Activated CD4-positive, alpha-beta T cell treated with anti-CD3 and anti-CD28 coated beads, Interleukin-2, Interleukin-6, amounts not matched to agents 100 ng/mL and 50 ng/mL, durations not matched to agents 16 hours and 8 hours (primary cell): Measurements from ENCODE around the gene VPS33B.
A peak's percentile ranks its signal among the peaks of the same experiment; 100 is the strongest.
"Not testable (repeated sequence)": the region's sequence is repeated elsewhere in the genome, so short reads cannot be mapped to it uniquely, and the experiment has no call there.

Source experiments
- DNase-seq: peaks from one replicate; pipeline ENCODE4 v3.0.0-alpha.2; 2020

Gene VPS33B

DNA sequence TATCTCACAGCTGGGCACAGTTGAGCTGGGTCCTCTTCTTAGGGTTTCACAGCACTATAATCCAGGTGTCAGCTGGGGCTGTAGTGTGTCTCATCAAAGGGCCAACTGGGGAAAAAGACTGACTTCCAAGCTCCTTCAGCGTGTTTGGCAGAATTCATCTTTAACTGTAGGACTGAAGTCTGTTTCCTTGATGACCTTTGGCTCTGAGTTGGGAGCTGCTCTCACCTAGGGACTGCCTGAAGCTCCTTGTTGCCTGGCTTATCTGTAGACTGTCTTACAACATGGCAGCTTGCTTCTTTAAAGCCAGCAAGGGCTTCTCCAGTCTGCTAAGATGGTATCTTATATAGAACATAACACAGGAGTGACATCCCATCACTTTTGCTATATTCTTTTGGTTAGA, 5.3 kb upstream of the VPS33B start:
- DNase-seq = no peak

DNA sequence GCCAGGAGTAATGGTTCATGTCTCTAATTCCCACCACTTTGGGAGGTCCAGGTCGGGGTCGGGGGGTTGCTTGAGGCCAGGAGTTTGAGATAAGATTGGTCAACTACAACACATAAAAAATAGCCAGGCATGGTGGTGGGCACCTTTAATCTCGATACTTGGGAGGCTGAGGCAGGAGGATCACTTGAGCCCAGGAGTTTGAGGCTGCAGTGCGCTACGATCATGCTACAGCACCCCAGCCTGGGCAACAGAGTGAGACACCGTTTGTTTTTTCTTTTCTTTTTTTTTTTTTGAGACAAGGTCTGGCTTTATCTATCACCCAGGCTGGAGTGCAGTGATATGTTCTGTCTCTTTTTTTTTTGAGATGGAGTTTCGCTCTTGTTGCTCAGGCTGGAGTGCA, 1.3 kb upstream of the VPS33B start:
- DNase-seq = no peak

DNA sequence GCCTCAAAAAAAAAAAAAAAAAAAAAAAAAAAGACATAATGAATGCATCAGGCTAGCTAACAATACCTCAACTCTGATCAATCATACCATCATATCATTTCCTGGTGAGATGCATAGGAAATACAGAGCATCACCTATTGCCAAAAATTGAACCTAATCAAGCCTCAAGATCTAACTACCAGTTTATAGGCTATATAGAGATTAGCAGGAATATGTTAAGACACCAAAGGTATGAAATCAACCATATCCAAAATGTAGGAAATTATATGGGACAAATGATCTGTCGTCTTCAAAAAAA, 387 bp upstream of the VPS33B start:
- no peak for DNase-seq

DNA sequence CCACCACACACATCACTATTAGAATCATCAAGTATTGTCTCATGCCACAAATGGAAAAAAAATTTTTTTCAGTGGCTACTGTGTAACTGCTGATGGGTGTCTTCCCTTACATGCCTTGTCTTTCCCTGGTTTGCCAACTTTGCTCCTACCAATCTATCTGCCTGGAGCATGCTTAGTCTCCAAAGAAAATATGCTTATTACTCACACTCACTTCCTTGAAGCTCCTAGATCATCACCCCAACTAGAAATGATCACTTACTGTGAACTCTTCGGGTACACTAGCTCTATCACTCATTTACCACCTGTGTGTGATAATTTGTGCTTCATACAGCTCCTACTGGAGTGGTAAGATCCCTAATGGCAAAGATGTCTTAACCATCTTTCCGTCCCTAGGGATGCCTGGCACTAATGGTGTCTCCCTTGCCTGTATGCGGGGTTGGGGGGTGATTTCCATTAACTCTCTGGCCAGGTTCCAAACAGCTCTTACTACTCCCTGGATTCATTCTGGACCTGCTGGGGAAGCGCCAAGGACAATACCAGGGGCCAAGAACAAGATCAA, 799 bp downstream of the VPS33B start:
- DNase-seq = no peak

DNA sequence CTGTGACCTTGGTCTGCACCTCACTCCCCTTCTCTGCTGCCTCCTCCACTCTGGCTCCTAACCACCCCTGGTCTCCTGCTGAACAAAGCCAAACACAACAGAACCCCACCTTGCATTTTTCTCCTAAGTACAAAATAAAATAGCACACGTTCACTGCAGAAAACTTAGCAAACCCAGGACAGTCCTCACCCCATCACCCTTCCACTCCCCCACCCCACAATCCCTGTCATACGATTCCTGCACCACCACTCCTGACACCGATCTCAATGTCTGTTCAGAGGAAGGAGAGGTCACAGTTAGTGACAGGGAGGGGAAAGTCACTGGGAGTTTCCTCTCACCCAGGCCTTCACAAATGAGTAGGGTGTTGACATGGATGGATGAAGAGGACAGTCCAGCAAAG, 4.2 kb downstream of the VPS33B start:
- no peak for DNase-seq

DNA sequence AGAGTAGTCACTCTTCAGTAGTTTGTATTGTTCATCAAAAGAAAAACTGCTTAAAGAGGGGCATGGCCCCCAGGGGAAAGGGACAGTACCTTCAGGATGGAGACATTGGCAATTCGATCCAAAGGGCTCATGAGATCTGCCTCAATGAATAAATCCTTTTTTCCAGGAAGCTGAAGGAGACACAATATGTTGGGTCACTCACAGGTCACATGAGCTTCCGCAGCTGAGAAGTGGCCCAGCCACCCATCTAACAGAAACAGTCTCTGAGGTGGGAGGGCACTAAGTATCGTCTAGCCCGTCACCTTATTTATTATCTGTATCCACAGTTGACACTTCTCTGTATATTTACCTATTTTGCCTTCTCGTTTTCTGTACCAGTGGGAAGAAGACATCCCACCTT, 4.7 kb downstream of the VPS33B start:
- DNase-seq = no peak

DNA sequence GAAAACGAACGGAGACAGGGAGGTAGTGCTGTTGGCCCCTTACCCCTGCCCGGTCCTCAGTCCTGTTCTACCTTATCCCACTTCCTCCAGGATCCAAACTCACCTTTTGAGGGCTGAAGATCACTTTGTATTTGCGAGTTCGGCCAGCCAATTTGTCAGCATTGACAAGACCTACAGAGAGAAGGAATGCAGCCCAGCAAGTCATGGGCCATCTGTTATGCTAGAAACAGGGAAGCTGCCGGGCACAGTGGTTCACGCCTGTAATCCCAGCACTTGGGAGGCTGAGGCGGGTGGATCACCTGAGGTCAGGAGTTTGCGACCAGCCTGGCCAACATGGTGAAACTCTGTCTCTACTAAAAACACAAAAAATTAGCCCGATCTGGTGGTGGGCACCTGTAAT, 8.7 kb downstream of the VPS33B start:
- DNase-seq = not testable (repeated sequence)

DNA sequence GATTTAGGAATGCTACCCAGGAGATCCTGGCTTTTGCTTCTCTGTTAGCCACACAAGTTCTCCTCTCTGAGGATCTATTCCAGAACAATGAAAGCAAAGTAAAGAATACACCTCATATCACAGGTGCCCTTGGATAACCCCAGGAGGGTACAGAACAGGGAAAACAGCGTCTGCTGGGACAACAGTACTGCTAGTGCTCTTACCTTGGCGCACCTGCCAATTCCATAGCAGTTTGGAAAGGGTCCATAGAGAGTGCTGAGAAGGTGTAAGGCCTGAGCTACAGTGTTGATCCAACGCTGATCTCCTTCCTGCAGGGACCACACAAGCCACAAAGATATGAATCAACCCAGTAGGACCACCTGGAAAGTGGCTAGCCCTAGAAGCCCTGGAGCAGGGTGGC, 15.1 kb downstream of the VPS33B start:
- no peak for DNase-seq

DNA sequence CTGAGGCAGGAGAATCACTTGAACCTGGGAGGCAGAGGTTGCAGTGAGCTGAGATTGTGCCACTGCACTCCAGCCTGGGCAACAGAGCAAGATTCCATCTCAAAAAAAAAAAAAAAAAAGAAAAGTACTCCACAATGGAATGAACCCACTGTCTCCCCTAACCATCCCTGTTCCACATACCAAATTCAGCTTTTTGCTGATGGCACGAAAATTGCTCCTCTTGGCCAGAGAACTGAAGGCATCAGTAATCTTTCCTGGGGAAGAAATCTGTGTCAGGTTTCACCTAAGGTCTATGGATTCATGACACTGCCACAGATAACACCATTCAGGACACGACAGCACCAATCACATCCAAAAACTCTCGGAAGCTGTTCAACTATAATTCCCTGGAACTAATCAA, 21.2 kb downstream of the VPS33B start:
- no peak for DNase-seq

DNA sequence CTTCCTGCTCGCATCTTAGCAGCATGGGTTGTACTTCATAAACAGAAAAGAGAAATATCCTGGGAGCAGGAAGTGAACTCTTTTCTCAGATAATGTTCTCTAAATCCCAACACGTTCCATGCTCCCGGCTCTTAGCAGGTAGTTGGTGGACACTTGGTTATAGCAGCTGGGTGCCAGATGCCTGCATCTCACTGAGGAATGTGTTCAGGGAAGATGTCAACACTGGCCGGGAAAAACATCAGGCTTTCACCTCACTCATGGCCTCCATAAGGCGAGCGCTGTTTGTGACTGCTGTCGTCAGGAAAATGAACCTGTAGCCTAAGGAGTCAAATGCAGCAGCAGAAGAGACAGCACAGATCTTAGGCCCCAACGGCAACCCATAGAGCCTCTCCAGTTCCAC, 23.7 kb downstream of the VPS33B start:
- DNase-seq = no peak

DNA sequence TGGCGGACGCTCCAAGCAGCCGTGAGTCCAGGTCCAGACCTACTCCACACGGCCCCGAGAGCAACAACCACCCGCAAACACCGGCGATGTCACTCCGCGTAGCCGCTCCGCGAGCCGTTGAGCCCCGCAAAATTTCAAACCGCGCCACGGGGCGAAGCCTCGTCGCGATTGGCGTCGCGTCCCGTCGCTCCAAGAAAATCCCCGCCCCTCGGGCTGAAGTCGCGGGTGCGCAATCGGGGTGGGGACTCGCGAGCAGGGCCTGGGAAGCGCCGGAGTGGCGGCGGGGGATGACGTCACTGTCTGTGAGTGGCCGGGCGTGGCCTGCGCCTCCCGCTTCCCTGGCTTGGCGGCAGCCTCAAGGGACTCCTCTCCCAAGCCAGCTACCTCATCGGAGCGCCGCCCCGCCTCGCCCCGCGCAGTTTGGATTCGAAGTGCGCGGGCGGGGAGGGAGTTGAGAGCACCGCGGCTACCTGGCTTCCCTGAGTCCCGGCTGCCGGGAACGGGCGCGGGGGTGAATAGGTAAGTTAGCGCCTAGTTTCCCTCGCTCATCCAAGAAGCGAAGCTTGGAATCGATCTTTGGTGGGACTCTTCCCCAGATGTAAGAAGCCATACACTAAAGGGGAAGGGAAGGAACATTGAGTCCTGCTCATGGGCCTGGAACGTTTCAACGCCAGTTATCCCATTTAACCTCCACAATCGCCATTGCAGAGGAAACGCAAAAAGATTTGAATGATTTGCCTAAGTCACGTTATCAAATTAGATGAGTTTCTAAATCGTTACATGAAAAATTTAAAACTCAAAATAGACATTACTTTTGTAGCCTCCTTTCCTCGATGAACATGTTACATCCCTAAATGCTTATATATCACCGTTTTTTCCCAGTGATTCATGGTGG, 27.7 kb downstream of the VPS33B start, which contains the start of gene PRC1:
PRC1 (minus strand) TSS at position 119 of the 895 bp plus-strand sequence; CDS start at position 1, 118 bp downstream.
- DNase-seq = peak; percentile 99

DNA sequence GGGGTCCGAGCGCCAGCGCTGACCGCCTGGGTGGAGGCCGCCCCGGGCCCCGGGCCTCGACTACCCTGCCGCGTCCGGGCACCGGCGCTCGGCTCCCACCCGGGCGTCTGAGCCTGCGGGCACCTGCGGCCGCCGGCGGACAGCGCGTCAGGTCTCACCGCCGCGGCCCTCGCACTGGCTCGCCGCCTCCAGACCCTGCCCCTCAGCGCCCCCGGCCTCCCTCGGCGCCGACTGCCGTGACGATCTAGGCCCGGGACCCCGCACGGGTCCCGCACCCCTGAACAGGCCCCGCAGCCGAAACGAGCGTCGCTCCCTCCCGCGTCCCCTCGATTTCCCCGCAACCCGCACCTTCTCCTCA, 28.4 kb downstream of the VPS33B start:
- no peak for DNase-seq

DNA sequence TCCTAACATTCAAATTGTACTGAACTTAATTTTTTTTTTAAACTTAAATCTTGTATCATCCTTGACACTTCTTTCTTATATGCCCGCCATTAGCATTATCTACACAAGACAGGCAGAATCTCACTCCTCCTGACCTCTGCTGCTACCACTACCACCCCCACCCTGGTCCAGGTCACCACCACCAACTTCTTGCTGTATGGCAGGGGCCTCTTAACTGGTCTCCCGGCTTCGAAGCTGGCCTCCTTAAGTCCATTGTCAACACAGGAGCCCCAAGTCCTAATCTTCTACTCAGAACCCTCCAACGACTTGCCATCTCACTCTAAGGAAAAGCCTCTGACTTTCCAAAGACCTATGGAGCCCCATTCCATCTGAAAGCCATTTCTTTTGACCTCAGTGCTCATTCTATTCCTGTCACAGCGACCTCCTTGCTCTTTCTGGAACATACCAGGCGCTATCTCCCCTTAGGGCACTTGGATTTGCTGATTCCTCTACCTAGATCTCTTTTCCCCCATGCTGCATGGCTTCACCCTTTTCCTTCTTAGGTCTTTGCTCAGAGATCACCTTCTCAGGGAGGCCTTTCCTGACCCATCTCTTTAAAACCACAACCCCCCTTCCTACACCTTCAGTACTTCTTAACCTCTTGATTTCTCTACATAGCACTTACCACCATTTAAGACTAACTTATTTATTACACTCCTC, 30.7 kb downstream of the VPS33B start:
- DNase-seq = no peak

DNA sequence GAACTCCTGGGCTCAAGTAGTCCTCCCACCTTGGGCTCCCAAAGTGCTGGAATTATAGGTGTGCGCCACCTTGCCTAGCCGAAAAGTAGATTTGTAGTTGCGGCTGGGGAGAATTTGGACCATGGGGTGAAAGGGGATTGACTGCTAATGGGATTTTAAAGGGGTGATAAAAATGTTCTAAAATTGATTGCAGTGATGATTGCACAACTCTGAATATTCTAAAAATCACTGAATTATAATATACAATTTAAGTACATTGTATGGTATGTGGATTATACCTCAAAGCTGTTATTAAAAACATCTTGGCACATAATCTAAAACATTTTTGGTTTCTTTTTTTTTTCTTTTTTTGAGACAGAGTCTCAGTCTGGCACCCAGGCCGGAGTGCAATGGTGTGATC, 31.9 kb downstream of the VPS33B start:
- no peak for DNase-seq

DNA sequence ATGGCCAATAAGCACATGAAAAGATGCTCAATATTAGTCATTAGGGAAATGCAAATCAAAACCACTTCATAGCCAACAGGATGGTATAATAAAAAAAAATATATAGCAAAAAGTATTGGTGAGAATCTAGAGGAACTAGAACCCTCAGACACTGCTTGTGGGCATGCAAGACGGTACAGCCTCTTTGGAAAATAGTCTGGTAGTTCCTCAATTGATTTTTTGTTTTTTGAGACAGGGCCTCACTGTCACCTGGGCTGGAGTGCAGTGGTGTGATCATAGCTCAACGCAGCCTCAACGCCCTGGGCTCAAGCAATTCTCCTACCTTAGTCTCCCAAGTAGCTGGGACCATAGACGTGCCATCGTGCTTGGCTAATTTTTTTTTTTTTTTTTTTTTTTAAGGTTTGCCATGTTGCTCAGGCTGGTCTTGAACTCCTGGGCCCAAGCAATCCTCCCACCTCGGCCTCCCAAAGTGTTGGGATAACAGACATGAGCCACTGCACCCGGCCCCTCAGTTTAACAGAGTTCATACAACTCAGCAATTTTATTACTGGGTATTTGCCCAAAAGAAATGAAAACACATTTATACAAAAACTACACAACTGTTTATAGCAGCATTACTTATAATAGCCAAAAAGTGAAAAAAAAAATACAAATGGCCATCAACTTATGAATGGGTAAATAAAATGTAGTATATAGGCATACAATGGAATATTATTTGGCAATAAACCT, 33.2 kb downstream of the VPS33B start:
- DNase-seq = no peak

DNA sequence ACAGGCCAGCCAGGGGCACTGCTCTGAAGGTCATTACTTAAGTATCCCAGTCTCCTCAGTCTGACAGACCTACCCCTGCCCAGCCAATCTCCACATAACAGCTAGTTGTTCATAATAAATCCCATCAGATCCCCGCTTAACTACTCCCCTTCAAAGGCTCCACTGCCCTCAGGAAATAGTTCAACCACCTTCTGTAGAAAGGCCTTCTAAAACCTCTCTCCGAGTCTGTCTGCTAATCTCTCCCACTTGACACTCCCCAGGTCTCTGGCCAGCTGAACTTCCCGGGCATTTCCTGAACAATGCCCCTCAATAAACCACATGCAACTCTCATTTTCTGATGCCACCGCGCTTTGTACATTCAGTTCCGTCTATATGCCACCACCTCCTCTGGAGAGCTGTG, 34.1 kb downstream of the VPS33B start:
- no peak for DNase-seq

DNA sequence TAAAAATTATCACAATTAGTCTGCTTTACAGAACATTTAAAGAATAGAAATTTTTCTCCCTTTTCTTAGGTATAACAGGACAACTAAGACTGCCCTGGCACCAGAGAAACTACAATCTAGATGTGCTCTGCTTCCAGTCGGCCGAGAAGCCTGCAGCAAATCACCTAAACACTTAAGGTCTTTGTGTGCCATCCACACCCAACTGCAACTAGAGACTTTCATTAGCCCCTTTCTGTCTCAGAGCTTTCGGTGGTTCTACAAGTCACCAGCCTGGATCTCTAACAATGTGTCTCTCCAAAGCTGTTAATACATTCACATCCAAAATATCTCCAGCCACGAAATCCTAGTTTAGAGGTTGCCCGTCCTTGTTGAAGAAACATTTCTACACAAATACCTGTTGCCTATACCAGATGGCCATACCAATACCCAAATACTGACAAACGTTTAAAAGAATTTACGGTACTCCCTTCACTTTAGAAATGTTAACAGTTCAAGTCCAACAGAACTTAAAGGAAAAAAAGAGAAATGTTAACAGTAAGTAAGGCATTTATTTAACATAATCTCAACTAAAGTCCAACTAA, 34.7 kb downstream of the VPS33B start:
- no peak for DNase-seq

DNA sequence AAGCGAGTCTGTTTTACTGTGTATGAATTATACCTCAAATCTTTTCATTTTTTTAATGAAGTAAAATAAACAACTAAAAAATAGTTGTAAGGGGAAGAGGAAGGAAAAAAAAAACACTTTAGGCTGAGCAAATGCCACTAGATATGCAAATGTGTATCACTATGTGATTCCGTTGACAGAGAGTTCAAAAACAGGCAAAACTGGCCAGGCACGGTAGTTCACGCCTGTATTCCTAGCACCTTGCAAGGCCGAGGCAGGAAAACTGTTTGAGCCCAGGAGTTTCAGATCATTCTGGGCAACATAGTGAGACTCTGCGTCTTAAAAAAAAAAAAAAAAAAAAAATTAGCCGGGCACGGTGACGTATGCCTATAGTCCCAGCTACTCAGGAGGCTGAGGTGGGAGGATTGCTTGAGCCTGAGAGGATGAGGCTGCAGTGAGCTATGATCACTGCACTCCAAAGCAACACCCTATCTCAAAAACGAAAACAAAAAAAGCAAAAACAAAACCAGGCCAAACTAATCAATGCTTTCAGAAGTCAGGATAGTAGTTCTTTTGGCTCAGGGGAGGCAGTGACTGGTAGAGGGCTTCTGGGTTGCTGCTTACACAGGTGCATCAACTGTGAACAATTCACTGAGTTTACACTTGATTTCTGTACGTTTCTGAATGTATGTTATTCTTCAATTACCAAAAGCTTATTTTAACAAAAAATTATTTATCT, 35.4 kb downstream of the VPS33B start:
- DNase-seq = peak; percentile 19

DNA sequence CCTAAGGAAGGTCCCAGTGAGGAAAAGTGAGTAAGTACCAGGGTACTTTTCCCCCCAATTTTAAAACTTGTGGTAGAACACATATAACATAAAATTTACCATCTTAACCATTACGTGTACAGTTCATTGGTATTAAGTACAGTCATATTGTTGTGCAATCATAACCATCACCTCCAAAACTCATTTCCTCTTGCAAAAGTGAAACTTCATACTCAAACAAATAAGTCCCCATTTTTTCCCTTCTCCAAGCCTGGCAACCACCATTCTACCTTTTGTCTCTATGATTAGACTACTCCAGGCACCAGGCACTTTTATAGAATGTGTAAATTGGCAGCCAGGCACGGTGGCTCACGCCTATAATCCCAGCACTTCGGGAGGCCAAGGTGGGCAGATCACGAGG, 40.3 kb downstream of the VPS33B start:
- peak; percentile 47 for DNase-seq

DNA sequence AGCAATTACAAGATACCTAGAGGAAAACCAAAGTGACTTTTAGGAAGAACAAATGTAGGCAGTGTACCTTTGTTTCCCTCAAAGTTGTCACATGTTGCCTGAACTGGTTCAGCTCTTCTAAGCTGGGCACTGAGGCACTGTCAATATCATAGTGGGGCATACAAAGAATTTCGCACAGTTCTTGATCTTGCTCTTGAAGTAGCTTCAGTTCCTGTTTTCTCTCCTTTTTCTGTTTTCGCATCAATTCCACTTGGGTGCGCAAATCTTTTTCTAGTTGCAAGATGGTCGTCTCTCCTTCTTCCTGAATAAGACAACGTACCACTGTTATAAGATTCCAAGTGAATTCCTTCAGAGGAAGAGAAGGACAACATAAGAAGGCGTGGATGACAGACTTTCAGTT, 40.7 kb downstream of the VPS33B start:
- DNase-seq = no peak

DNA sequence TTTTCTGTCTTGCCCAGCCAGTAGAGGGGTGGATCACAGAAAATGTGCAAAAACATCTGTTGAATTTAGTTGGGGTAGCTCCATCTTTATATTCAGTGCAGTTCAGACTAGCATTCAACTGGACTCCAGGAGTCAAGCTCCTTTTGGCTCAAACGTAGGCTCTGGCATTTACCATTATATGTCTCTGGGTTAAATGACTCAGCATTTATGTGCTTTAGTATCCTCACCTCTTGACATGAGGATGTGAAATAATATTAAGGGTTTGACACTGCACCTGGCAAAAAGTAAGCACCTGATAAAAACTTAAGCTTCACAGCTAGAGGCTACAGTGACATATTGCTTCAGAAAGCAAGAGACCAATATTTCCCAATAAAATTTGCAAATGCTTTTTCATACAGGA, 42.8 kb downstream of the VPS33B start:
- no peak for DNase-seq

DNA sequence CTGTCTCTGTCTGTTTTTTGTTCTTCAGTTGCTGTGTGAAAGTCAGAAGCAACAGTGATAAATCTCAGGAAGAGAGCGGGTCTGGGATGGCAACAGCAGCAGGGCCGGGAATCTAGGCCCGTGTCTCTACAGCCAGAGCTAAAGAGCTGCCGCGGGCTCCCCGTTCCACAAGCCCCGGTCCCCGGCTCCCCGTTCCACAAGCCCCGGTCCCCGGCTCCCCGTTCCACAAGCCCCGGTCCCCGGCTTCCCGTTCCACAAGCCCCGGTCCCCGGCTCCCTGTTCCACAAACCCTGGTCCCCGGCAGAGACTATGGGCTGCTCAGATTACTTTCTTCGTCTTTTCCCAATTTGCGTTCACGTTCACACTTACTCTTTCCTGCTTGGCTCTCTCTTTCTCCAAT, 48.2 kb downstream of the VPS33B start:
- no peak for DNase-seq

DNA sequence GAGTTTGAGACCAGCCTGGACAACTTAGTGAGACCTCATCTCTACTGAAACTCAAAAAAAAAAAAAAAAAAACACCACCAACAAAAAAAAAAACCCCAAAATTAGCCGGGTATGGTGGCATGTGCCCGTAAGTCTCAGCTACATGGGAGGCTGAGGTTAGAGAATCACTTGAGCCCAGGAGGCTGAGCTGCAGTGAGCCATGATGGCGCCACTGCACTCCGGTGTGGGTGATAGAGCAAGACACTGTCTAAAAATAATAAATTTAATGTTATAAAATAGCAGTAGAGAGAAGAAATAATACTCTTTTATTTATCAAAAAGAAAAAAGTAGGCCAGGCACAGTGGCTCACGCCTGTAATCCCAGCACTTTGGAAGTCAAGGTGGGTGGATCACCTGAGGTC, 50.3 kb downstream of the VPS33B start:
- DNase-seq = no peak
